ENCODE results near the gene MARCHF9.
A peak's percentile ranks its signal among the peaks of the same experiment; 100 is the strongest.

Gene MARCHF9

DNA sequence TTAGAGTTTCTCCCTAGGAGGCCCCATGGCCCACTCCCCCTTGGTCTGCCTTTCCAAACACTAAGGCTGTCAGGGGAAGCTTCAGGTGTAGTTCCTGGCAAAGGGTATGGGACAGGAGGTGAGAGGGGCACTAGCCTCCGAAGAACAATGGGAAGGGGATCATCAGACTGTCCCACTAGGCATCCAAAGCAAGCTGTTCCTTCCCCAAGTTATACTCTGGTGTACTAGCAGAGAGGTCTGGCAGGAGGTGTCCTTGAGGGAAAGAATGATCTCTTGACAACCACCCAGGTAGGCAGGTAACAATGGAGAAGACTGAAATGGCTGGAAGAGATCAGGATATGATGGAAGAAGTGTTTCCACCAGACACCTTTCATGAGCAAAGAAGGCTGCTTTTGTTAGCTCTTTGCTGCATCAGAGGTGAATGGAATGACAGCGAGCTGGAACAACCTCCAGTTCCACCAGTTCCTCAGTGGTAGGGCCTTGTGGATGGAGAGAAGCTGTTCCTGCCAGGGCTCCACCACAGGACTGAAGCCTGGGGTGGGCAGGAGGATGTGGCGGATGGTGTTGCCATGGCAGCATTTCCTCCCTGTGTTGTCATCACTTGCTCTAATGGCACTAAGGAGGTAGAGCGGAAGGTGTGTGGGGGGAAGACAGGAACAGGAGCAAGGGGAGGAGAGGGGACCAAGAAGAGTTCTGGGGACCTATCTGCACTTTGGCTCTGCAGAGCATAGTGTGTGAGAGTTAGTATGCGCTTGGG lies 14.1 kb upstream of the MARCHF9 start:
- Histone ChIP-seq H3K27me3 (no peaks in the 10 kb centered on the region), H3K9ac (peak overlapping the region in 10 of 11 experiments; percentile 47 to 80 (median 75); a peak in 19 of 22 replicates), H3K4me3 (peak overlapping the region; percentile 46 to 77 (median 64); a peak in 19 of 20 replicates), H3K4me1 (peaks cover 50 to 62% (median 57%) of the 10 kb centered on the region in 10 experiments), H4K20me1 (peaks cover 0 to 43% (median 11%) of the 10 kb centered on the region in 11 experiments; a peak in 14 of 22 replicates), H3K4me2 (peak overlapping the region; percentile 82 to 97 (median 94)), H3K36me3 (peaks cover 0 to 27% (median 16%) of the 10 kb centered on the region in 11 experiments; a peak in 16 of 22 replicates), H3K27ac (peak overlapping the region in 10 of 11 experiments; percentile 20 to 89 (median 80); a peak in 18 of 22 replicates), H3K9me3 (replicated peaks in 1 of 11) (no peaks in the 10 kb centered on the region)
- TF ChIP-seq Cebpa-rat (IDR thresholded peaks at IDR 0.05) = 0 out of 22 replicates have a peak, but pooled peaks of 1 of the 11 experiments have one; percentile 11

DNA sequence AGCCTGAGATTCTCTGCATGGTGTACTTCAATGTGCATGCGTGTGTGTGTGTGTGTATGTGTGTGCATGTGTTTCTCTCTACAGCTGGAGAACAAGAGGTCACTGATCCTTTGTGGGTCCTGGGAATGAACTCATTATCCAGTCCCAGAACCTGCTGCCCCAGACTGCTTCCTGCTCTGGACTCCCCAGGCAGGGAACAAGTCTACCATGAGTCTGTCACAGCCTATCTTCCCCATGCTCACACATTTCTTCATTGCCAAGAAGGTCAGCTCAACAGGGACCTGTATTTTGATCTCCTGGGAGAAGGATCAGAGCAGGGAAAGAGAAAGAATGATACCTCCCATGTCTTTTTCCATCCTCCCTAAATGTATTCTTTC lies 13.5 kb upstream of the MARCHF9 start:
- Histone ChIP-seq H3K4me1 (peaks cover 56 to 66% (median 61%) of the 10 kb centered on the region in 10 experiments), H3K9ac (peak overlapping the region; percentile 53 to 80 (median 73); a peak in 21 of 22 replicates), H4K20me1 (peaks cover 0 to 37% (median 10%) of the 10 kb centered on the region in 11 experiments; a peak in 11 of 22 replicates), H3K4me2 (peak overlapping the region; percentile 82 to 97 (median 94)), H3K9me3 (replicated peaks in 1 of 11) (no peaks in the 10 kb centered on the region), H3K36me3 (peaks cover 0 to 30% (median 22%) of the 10 kb centered on the region in 11 experiments; a peak in 20 of 22 replicates), H3K27me3 (no peaks in the 10 kb centered on the region), H3K27ac (peak overlapping the region in 10 of 11 experiments; percentile 34 to 89 (median 80); a peak in 18 of 22 replicates), H3K4me3 (peak overlapping the region; percentile 46 to 77 (median 64))
- TF ChIP-seq Cebpa-rat (IDR thresholded peaks at IDR 0.05) = no peak

DNA sequence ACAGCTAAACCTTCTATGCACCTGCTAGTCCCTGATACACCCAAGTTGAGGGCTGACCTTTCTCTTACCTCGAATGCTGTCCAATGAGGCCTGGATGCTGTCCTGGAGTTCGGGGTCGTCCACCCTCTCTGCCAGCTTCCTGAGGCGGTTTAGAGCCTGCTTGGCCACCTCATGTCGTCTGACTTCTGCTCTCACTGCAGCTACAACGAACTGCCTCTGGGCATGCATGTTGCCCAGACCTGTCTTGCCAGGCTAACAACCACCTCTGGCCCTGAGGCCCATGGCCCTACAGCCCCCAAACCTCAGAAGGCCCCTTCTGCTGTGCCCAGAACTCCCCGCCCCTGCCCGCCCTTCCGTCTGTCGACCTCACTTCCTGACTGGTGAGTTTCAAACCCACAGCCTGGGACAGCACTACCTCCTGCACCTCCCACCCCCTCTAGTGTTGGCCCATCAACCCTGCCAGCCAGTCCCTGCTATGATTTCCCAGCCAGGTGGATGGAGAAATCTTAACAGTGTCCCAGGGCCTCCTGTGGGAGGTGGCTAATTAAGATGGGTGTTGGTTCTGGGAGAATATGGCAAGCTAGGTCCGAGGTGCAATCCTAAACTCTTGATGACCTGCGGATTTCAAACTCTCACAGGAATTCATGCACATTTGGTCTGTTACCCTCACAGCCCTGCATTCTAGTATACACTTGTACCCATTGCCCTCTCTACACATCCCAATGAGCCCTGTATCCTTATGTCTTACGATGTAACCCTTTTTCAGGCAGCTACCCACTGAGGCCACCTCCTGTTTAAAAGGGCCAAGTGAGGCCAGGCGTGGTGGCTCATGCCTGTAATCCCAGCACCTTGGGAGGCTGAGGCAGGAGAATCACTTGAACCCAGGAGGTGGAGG lies 12.8 kb upstream of the MARCHF9 start:
- Histone ChIP-seq H3K4me1 (peaks cover 56 to 68% (median 62%) of the 10 kb centered on the region in 10 experiments), H3K9me3 (replicated peaks in 1 of 11) (no peaks in the 10 kb centered on the region), H3K9ac (peak overlapping the region; percentile 53 to 80 (median 73); a peak in 21 of 22 replicates), H3K4me3 (peak overlapping the region; percentile 46 to 77 (median 64)), H3K36me3 (peaks cover 7 to 30% (median 23%) of the 10 kb centered on the region in 11 experiments), H3K27me3 (no peaks in the 10 kb centered on the region), H4K20me1 (peaks cover 0 to 30% (median 7%) of the 10 kb centered on the region in 11 experiments; a peak in 10 of 22 replicates), H3K4me2 (peak overlapping the region; percentile 82 to 97 (median 94)), H3K27ac (peak overlapping the region in 10 of 11 experiments; percentile 34 to 89 (median 80); a peak in 19 of 22 replicates)
- no peak for TF ChIP-seq Cebpa-rat (IDR thresholded peaks at IDR 0.05)

DNA sequence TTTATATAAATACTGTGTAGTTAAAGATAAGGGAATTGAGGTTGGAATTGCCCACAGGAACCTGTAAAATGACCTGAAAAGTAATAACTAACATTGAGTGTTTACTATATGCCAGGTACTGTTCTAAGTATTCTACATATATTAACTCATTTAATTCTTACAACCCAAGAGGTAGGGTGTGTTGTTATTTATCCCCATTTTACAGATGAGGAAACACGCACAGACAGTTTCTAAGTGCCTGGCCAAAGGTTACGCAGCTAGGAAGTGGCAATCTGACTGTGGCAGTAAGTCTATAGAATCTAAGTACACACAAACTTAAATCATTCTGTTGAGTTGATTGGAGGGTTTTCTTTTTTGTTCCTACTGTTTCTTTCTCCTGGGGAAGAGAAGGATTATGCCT lies 11.1 kb upstream of the MARCHF9 start:
- Histone ChIP-seq H3K4me1 (peaks cover 56 to 68% (median 62%) of the 10 kb centered on the region in 10 experiments), H3K27ac (peak overlapping the region in 10 of 11 experiments; percentile 79 to 96 (median 88); a peak in 15 of 22 replicates), H3K36me3 (peaks cover 23 to 37% (median 31%) of the 10 kb centered on the region in 11 experiments), H3K4me3 (peak overlapping the region in 8 of 10 experiments; percentile 74 to 91 (median 80); a peak in 12 of 20 replicates), H4K20me1 (peaks cover 0 to 33% (median 3%) of the 10 kb centered on the region in 11 experiments; a peak in 10 of 22 replicates), H3K9ac (peak overlapping the region in 7 of 11 experiments; percentile 84 to 93 (median 87); a peak in 13 of 22 replicates), H3K4me2 (peak overlapping the region; percentile 64 to 94 (median 87)), H3K9me3 (replicated peaks in 1 of 11) (no peaks in the 10 kb centered on the region), H3K27me3 (no peaks in the 10 kb centered on the region)
- TF ChIP-seq Cebpa-rat (IDR thresholded peaks at IDR 0.05) = no peak

DNA sequence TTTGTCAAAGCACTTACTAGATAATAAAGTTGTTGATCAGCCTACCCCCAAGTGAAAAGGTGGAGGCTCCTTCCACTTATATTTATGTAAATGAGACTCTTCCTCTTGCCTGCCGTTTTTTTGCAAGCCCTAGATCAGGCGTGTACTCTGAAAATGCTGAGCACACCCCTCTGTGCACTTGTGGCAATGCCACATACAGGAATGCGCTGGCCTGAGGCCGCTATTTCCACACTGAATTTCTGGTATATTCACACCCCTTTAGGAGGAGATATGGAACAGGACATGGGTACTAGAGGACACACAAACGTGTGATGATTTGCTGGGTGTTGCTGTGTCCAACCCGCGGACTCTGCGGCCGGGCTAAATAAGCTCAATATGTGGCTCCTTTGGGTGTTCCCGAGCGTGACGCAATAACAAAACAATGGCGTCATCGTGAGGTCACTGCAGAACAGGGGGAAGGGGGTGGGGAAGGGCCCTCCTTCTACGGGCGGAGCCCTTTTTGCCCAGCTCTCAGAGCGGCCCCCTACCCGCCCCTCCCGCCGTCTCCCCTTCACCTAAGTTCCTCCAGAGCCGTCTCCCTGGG lies 10.6 kb upstream of the MARCHF9 start:
- H3K4me1 ChIP-seq = peaks cover 53 to 68% (median 59%) of the 10 kb centered on the region in 10 experiments
- peaks cover 0 to 38% (median 6%) of the 10 kb centered on the region in 11 experiments; a peak in 13 of 22 replicates for H4K20me1 ChIP-seq
- H3K4me2 ChIP-seq = peak overlapping the region; percentile 64 to 94 (median 87)
- H3K4me3 ChIP-seq = peak overlapping the region; percentile 74 to 91 (median 82)
- no peaks in the 10 kb centered on the region for H3K27me3 ChIP-seq
- TF ChIP-seq Cebpa-rat (IDR thresholded peaks at IDR 0.05) = peak in 6 of 11 experiments; percentile 17 to 74 (median 32); a peak in 9 of 22 replicates
- peak overlapping the region; percentile 84 to 98 (median 87) for H3K9ac ChIP-seq
- H3K36me3 ChIP-seq = peaks cover 29 to 40% (median 36%) of the 10 kb centered on the region in 11 experiments
- no peaks in the 10 kb centered on the region for H3K9me3 ChIP-seq (replicated peaks in 1 of 11)
- peak overlapping the region; percentile 79 to 98 (median 88) for H3K27ac ChIP-seq

DNA sequence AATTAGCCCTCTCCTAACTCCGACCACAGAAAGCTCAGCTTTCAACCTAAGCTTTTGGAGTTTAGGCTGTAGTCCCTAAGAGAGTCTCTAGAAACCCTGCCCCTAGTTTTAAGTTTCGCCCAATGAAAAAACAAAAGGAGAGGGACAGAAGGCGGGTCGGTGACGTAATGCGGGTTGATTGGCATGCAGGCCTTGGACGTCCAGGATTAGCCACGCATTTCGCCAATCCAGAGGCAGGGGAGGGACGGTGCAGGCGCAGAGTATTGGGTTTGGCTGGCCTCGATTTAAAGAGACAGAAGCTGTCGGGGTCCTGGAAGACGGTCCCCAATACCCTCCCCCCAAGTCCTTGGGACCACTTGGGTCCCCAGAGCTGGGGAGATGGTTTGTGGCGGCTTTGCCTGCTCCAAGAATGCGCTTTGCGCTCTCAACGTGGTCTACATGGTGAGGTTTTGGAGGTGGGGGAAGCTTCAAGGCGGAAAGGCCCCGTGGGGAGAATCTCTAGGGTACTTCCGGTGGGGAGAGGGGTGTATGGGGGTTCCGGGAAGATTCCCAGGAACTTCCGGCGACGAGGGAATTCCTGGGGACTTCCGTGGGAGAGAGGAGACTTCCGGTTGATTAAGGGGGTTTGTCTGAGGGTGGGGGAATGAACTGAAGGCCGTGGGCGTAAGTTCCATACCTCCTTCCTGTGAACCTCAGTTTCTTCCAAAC lies 10.0 kb upstream of the MARCHF9 start, which contains the start of gene TSPAN31:
TSS of gene TSPAN31 (plus strand) at position 263 of the 708 bp plus-strand sequence. CDS start at position 379, 116 bp downstream.
- Histone ChIP-seq H3K4me2 (peak within 1 kb of the TSS; percentile 79 to 96 (median 91)), H3K9ac (peak within 1 kb of the TSS; percentile 84 to 98 (median 87)), H3K27me3 (no peaks in the 10 kb centered on the region), H3K36me3 (peaks cover 35 to 46% (median 43%) of the 10 kb centered on the region in 11 experiments), H3K4me3 (peak within 1 kb of the TSS; percentile 74 to 91 (median 82)), H3K4me1 (peaks cover 46 to 68% (median 53%) of the 10 kb centered on the region in 10 experiments), H3K27ac (peak within 1 kb of the TSS; percentile 79 to 98 (median 88)), H4K20me1 (peaks cover 0 to 44% (median 9%) of the 10 kb centered on the region in 11 experiments; a peak in 12 of 22 replicates), H3K9me3 (replicated peaks in 1 of 11) (no peaks in the 10 kb centered on the region)
- peak in 1 of 11 experiments; percentile 9; a peak in 2 of 22 replicates for TF ChIP-seq Cebpa-rat (IDR thresholded peaks at IDR 0.05)

DNA sequence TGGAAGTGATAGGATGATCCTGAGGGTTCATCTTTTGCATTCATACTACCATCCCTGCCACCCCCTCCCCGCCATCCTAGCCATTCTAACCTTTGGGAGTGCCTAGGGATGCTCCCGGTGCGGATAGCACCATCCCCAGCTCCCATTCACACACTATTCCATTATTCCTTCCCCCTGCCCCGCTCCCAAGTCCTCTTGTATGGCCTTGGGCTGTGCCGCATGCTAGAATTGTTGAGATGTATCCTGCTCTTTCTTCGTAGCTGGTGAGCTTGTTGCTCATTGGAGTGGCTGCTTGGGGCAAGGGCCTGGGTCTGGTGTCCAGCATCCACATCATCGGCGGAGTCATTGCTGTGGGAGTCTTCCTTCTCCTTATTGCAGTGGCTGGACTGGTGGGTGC lies 9.4 kb upstream of the MARCHF9 start:
- Histone ChIP-seq H3K4me2 (peak overlapping the region; percentile 79 to 96 (median 91)), H3K9ac (peak overlapping the region; percentile 84 to 98 (median 87)), H3K36me3 (peaks cover 41 to 52% (median 48%) of the 10 kb centered on the region in 11 experiments), H4K20me1 (peaks cover 0 to 50% (median 8%) of the 10 kb centered on the region in 11 experiments; a peak in 12 of 22 replicates), H3K27ac (peak overlapping the region; percentile 79 to 98 (median 88)), H3K9me3 (replicated peaks in 1 of 11) (no peaks in the 10 kb centered on the region), H3K4me3 (peak overlapping the region; percentile 74 to 91 (median 82)), H3K27me3 (no peaks in the 10 kb centered on the region), H3K4me1 (peaks cover 45 to 68% (median 50%) of the 10 kb centered on the region in 10 experiments)
- no peak for TF ChIP-seq Cebpa-rat (IDR thresholded peaks at IDR 0.05)
